Suprapubic skin (tissue), 4 donors: Measurements from ENCODE around the gene ABCC9. TPM values are rescaled to one million over a fixed set of nuclear protein-coding genes. Genes with fewer than 3 reads are reported as not detected.
"Not testable (repeated sequence)": the region's sequence is repeated elsewhere in the genome, so short reads cannot be mapped to it uniquely, and the experiment has no call there.

Experiments
- DNase-seq, 2 donors: peaks; one replicate each; pipeline ENCODE4 v3.0.0-alpha.2; 2019; ENCODE audit warnings: low spot score in 2 of 2
- H3K27ac ChIP-seq: fragments of 200-600 bp; sonication (generic); one replicate; pipeline ENCODE4 v1.5.1; 2019
- H3K27me3 ChIP-seq: fragments of 200-600 bp; sonication (generic); one replicate; pipeline ENCODE4 v1.5.1; 2019
- H3K36me3 ChIP-seq: fragments of 200-600 bp; sonication (generic); one replicate; pipeline ENCODE4 v1.5.1; 2019
- H3K4me1 ChIP-seq: fragments of 200-600 bp; sonication (generic); one replicate; pipeline ENCODE4 v1.5.1; 2019
- H3K4me3 ChIP-seq: fragments of 200-600 bp; sonication (generic); one replicate; pipeline ENCODE4 v1.5.1; 2019; ENCODE audit warnings: mild to moderate bottlenecking
- H3K9me3 ChIP-seq: fragments of 200-600 bp; sonication (generic); one replicate; pipeline ENCODE4 v1.5.1; 2019
- CTCF ChIP-seq, 2 donors: fragments of 200-600 bp in 1 of 2; fragments of 450-650 bp in 1 of 2; sonication (generic) in 1 of 2; IDR thresholded peaks; one replicate each; pipeline ENCODE4 v1.5.1; 2016 to 2019; ENCODE audit warnings: antibody characterized with exemption in 2 of 2, mild to moderate bottlenecking in 1 of 2, moderate library complexity in 1 of 2
- EP300 ChIP-seq: sonication (generic); formaldehyde crosslinking; IDR thresholded peaks from one replicate; pipeline ENCODE4 v1.6.1; 2017; ENCODE audit warnings: antibody characterized with exemption
- POLR2A ChIP-seq, 2 donors: fragments of 450-650 bp; IDR thresholded peaks; one replicate each; pipeline ENCODE4 v1.6.1; 2017; ENCODE audit warnings: antibody characterized with exemption in 2 of 2, mild to moderate bottlenecking in 2 of 2, moderate library complexity in 2 of 2
- POLR2AphosphoS5 ChIP-seq, 3 donors: sonication (generic); formaldehyde crosslinking; IDR thresholded peaks; one replicate each; pipeline ENCODE4 v1.6.1; 2017; ENCODE audit warnings: antibody characterized with exemption in 3 of 3
- WGBS: methylation state at CpG from one replicate; pipeline ENCODE4 v1.1.5; 2018; 5-methylcytosine and 5-hydroxymethylcytosine counted together
- total RNA-seq, 4 donors: library from RNA; depleted of rRNA; stranded (reverse); fragments of >200 nt; gene quantifications; one replicate each; pipeline ENCODE4 v1.1.0, GENCODE V29; 2016

Gene ABCC9
- total RNA-seq, 4 donors from 2014 or later = 7.8 to 9.6 (median 8.1) TPM

GRCh38 chr12:21939435-21939834, 1.8 kb downstream of the ABCC9 start:
- no peak for DNase-seq
- WGBS = 69% methylated on average over 4 of the region's 4 CpGs
- H3K27me3 ChIP-seq = peaks cover 39% of the 10 kb centered on the region
- peak overlapping the region; percentile 53 for H3K4me3 ChIP-seq
- H3K9me3 ChIP-seq = no peaks in the 10 kb centered on the region
- H3K36me3 ChIP-seq = no peaks in the 10 kb centered on the region
- no peak overlapping the region for H3K27ac ChIP-seq
- TF ChIP-seq EP300 (no peak), POLR2AphosphoS5 (IDR thresholded peaks at IDR 0.05) (no peak), POLR2A (IDR thresholded peaks at IDR 0.05) (no peak), CTCF (IDR thresholded peaks at IDR 0.05) (no peak)
- peaks cover 14% of the 10 kb centered on the region for H3K4me1 ChIP-seq

DNA sequence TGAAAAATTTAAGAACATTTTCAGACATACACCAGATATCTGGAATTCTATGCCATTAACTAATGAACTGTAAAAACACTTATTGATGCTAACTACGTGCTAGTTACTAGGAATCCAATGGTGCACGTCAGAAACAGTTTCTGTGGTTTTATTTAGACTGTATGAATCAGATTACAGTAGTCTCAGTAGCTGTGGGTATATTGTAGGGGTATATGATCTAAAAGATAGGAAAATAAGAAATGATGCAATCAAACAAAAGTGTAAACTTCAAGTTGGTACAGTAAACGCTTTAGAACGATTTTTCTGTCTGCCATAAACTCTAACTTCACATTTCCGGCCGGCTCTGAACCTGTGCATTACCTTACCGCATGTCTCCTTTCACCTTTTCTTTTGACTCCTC, 2.3 kb downstream of the ABCC9 start:
- no peak for TF ChIP-seq POLR2AphosphoS5 (IDR thresholded peaks at IDR 0.05)
- TF ChIP-seq CTCF (IDR thresholded peaks at IDR 0.05) = no peak
- TF ChIP-seq POLR2A (IDR thresholded peaks at IDR 0.05) = no peak
- TF ChIP-seq EP300 = no peak
- no peak for DNase-seq
- Histone ChIP-seq H3K9me3 (no peaks in the 10 kb centered on the region), H3K4me1 (peaks cover 14% of the 10 kb centered on the region), H3K36me3 (no peaks in the 10 kb centered on the region), H3K27ac (no peak overlapping the region), H3K27me3 (peaks cover 39% of the 10 kb centered on the region), H3K4me3 (no peak overlapping the region)
- 80% methylated on average over 7 of the region's 7 CpGs for WGBS

DNA sequence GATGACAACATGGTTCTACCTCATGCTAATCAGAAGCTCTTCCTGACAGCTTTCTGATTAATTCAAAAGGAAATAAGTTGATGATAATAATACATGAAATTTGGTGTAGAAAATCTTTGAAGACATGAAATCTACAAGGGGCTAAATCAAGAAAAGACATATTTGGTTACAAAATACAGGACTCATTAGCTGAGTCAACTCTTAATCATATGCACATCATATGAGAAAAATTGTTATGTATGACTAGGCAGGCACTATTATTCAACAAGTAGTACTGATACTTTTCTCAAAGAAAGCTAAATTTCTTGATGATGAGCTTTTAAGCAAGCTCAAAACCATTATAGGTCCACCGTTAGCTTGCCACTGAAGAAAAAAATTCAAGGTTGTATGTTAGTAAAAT, 7.1 kb downstream of the ABCC9 start:
- H3K36me3 ChIP-seq = no peaks in the 10 kb centered on the region
- WGBS = 79% methylated on average over 1 of the region's 1 CpG
- H3K4me3 ChIP-seq = no peak overlapping the region
- no peak overlapping the region for H3K27ac ChIP-seq
- no peak for DNase-seq
- no peaks in the 10 kb centered on the region for H3K9me3 ChIP-seq
- peaks cover 6% of the 10 kb centered on the region for H3K27me3 ChIP-seq
- TF ChIP-seq CTCF (IDR thresholded peaks at IDR 0.05) (no peak), EP300 (no peak), POLR2A (IDR thresholded peaks at IDR 0.05) (no peak), POLR2AphosphoS5 (IDR thresholded peaks at IDR 0.05) (no peak)
- H3K4me1 ChIP-seq = no peaks in the 10 kb centered on the region

- no peaks in the 10 kb centered on the region for H3K36me3 ChIP-seq
- no peak for TF ChIP-seq CTCF (IDR thresholded peaks at IDR 0.05)
- H3K4me1 ChIP-seq = no peaks in the 10 kb centered on the region
- no peak overlapping the region for H3K27ac ChIP-seq
- no peak for DNase-seq
- H3K4me3 ChIP-seq = no peak overlapping the region
- WGBS = 79% methylated on average over 4 of the region's 4 CpGs
- peaks cover 6% of the 10 kb centered on the region for H3K27me3 ChIP-seq
- H3K9me3 ChIP-seq = no peaks in the 10 kb centered on the region
These were observed 7.6 kb downstream of the ABCC9 start for GRCh38 chr12:21933656-21934055.

- H3K4me3 ChIP-seq, H3K27ac ChIP-seq, H3K9me3 ChIP-seq, H3K4me1 ChIP-seq, H3K36me3 ChIP-seq, DNase-seq, H3K27me3 ChIP-seq: not testable (repeated sequence)
- WGBS = 100% methylated on average over 1 of the region's 1 CpG
These were observed 11.3 kb downstream of the ABCC9 start for GRCh38 chr12:21929972-21930371.

DNA sequence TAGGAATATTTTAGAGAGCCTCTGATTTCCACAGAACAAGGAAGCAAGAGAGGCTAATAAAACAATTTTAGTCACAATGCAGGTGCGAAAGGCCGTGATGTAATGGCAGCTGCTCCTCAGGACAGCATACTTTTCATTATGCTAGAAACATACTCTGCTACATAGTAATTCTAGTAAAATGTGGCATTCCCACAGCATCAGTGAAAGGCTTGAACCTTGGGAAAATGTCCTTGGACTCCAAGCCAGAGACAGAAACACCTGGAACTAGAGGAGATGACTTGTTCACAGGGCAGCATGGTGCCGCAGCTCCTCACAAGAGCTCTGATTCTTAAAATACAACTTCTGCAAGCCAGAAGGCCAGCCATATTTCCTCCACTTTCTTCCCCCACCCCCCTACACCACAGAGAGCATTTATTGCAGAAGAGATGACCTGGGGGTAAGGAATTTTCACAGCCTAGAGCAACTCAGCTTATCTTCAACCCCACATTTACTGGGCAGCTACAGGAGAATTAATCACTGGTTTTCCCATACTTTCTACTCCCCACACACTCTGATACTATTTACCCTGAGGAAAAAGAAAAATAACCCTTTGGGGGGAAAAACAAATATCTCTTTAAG, 15.8 kb downstream of the ABCC9 start:
- Histone ChIP-seq H3K4me1 (no peaks in the 10 kb centered on the region), H3K27ac (no peak overlapping the region), H3K36me3 (no peaks in the 10 kb centered on the region), H3K4me3 (no peak overlapping the region), H3K9me3 (no peaks in the 10 kb centered on the region), H3K27me3 (no peaks in the 10 kb centered on the region)
- WGBS = 98% methylated on average over 3 of the region's 3 CpGs
- TF ChIP-seq POLR2A (IDR thresholded peaks at IDR 0.05) = no peak
- TF ChIP-seq EP300 = no peak
- no peak for TF ChIP-seq CTCF (IDR thresholded peaks at IDR 0.05)
- no peak for TF ChIP-seq POLR2AphosphoS5 (IDR thresholded peaks at IDR 0.05)
- no peak for DNase-seq
